ENCODE measurements around the gene ZNF236.
A peak's percentile ranks its signal among the peaks of the same experiment; 100 is the strongest.
"Not testable (repeated sequence)": the region's sequence is repeated elsewhere in the genome, so short reads cannot be mapped to it uniquely, and the experiment has no call there.

The ZNF236 gene

DNA sequence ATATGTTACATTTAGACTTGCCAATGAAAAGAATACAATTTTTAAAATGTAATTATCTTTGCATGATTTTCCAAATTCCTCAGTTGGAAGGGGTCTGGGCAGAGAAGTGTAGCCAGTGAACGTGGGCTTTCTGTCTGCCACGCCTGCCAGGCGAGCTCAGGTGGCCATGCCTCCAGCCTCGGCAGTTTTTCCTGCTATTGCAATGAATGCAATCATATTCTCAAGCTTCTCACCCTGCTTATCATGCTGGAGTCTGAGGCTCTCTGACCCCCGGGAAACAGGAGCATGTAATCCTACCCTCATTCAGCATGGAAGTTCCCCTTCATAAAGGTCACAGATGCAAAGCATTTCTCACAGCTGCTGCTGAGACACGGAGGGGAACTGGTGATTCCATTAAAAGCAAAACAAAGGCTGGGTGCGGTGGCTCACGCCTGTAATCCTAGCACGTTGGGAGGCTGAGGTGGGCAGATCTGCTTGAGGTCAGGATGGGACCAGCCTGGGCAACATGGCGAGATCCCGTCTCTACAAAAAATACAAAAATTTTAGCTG is 155.4 kb downstream of the ZNF236 start:
- no peak for DNase-seq

DNA sequence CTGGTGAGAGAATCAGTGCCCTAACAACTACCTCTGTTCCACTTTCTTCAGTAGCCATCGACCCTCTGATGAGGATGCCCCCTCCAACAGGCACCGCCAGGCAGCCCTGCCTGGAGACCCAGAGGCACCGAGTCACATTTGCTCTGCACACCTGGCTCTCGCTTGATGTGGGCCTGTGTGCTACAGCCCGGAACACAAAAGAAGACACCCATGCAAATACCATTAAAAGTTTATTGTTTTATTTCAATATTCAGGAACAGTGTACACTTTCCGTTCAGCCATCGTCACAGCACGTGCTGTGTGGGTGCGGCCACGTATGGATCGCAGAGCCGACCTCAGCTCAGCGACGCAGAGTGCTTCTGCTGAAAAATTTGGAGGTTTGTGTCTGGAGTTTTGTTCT is 156.3 kb downstream of the ZNF236 start:
- DNase-seq, result no peak

- no peak for DNase-seq
Observed at GRCh38 chr18:76979111-76979751, 156.9 kb downstream of the ZNF236 start.

DNA sequence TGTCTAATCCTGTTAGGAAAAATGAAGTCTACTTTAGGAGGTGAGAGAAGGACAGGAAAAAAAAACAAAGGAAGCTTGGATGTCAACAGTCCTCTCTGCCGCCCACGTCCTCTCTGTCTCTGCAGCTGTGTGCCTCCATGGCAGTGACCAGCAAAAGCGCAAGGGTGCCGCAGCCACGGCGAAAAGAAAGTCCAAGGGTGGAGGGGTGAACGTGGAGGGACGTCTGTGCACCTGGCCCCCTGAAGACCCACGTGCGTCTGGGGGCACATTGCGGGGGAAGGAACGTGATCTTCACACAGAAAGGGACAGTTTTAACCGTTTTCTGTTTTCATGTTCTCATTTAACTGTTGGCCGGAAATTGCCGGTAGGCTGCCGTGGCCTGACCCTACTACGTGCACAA is 157.5 kb downstream of the ZNF236 start:
- no peak for DNase-seq

DNA sequence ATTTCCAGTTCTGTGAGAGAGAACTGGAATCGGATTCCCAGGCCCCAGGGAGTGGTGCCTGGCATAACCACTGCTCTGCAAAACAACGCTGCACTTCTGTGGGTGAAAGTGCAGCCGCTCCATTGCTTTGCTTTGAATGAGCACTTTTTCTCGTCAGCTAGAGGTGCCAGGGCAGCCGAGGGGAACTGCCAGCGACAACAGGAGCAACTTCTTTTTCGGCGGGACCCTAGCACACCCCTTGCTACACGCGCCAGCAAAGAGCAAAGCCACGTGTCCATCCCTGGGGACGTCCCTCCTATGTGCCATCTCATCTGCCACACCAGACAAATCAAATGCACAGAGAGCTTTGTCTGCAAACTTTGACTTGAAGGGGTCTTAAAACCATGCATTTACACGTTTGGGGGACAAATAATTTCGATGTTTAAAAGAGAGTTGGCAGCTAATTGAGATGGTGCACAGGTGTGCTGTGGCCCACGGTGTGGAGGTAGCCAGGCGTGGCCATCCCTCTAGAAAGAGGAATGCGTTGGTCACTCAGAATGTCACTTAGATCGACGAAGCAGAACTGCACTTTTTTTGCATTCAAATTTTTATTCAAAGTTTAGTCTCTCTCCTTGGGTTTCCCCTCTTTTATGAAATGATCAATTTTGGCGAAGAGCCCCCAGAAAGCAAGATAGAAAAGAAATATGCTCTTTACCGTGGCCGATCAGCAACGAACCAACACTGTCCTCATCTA is 158.5 kb downstream of the ZNF236 start:
- DNase-seq, result no peak

GRCh38 chr18:76981396-76981968 is 159.1 kb downstream of the ZNF236 start:
- DNase-seq, result no peak

DNA sequence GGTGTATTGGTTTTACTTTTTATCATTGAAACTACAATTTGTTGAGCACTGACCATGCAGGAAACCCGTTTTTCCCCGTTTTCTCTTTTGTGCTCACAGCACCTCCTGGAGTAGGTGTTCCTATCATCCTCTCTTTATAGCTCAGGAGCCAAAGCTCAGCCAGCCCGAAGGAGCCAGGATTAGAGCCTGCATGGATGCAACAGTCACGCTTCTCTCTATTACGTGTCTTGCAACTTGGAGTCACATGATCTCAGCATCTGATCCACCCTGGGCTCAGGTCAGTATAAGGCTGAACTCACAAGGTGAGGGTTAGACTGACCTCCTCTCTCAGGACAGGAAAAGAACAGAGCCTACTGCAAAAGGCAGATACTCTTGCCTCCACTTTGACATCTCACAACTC is 159.7 kb downstream of the ZNF236 start:
- no peak for DNase-seq

DNA sequence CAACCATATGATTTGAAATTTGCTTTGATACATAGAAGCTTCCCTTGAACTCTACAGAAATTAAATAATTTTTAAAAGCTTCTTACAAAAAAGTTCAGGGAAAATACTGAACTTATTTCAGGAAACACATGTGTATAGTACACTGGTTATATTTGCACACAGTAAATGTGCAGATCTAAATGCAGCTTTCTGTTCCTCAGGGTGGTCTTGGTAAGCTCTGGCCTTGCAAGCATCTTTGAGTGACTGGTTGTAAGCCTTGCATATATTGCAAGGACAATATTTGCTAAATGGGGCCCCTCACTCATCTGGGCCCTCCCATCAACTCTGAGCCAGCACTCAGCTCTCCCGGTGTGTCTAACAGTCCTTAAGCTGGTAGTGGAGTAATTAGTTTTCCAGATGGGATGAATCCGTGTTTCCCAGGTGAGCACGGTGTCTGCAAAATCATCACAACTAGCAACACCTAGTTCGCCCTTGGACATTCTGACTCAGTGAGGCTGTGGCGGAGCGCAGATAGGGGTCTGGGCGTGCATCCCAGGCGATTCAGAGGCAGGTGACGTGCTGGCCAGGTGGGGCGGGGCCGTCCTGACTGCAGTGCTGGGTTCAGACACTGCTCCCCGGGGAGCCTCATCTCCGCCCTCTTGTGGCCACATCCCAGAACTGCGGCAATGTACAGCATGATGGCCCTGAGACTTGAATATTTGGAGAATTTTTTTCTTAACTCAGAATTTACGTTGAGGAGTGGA is 160.7 kb downstream of the ZNF236 start:
- peak; percentile 39 to 66 for DNase-seq

DNA sequence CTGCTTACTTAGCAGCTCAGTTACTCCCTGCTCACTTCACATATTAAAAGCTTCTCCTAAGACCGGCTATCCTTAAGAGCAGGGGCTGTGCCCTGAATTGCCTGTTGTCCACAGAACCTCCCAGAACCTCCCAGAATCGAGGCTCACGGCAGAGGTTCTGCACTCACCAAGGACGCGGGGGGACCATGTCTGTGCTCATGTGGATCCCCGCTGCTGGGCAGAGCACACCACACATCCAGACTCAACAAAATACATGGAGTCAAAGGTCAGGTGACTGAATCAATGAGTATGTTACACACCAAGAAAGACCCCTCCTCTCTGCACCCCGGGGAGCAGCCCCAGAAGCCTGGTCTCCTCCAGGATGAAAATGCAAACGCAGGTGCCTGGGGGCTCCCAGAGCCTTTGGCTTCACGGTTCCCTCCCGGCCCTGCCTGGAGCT is 161.3 kb downstream of the ZNF236 start:
- DNase-seq, result no peak

DNA sequence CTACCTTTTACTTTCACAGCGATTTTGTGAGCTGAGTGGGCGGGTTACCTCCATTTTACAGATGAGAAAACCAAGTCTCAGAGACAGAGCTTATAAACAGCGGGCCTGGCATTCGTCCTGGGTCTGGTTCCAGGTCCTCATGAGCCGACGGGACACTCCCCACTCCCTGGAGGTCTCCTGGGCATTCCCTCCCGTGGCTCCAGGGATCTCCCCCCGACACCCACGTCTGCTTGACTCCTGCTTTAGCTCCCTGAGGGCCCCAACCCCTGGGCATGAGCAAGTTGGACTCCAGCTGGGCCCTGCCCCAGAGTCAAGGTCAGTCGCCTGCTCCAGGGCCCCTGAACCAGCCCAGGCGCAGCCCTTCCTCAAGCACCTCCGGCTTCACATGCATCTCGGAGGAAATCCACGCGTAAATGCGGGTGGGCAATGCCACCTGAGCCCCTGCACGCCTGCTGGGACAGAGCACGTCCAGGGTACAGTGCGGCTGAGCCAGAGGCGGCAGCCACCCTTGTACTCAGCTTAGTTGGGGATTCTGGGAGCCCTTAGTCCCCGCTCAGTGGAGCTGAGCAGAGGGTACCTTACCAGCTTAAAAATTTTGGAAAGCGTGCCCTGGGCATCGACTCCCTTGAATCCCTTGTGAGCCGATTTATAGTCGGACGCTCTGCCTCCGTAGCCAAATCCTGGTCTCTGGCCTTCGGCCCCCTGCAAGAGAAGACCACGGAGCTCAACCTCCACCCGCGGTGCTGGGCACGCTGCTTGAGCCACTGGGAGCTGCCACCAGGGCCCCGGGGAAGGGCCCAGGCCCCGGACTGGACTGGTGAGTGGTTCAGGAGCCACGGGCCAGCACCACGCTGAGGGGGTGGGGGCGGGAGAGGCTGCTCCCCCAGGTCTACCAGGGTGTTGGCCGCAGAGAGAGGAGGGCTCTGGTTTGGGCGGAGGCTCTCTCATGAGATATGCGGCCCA is 162.1 kb downstream of the ZNF236 start:
- DNase-seq, result no peak

GRCh38 chr18:76985156-76985950 is 163.0 kb downstream of the ZNF236 start:
- DNase-seq, result no peak

GRCh38 chr18:76985951-76986236 is 163.5 kb downstream of the ZNF236 start:
- DNase-seq, result no peak

DNA sequence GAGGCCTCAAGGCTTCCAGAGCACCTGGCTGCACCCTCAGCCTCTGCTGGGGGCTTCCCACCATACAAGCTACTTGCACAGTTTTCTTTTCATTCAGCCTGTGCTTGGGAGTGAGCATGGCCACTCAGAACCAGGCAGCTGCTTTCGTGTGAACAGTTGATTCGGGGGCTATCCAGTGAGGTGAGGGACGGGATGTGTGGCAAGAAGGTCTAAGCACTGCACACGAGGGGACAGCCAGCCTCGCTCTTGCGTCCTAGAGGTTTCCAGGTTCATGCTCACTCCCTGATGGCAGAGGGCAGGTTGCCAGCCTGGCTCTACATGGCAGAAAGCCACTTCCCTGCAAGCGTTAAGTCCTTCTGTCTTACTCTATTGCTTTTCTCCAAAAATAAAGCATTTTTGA is 164.0 kb downstream of the ZNF236 start:
- no peak for DNase-seq

DNA sequence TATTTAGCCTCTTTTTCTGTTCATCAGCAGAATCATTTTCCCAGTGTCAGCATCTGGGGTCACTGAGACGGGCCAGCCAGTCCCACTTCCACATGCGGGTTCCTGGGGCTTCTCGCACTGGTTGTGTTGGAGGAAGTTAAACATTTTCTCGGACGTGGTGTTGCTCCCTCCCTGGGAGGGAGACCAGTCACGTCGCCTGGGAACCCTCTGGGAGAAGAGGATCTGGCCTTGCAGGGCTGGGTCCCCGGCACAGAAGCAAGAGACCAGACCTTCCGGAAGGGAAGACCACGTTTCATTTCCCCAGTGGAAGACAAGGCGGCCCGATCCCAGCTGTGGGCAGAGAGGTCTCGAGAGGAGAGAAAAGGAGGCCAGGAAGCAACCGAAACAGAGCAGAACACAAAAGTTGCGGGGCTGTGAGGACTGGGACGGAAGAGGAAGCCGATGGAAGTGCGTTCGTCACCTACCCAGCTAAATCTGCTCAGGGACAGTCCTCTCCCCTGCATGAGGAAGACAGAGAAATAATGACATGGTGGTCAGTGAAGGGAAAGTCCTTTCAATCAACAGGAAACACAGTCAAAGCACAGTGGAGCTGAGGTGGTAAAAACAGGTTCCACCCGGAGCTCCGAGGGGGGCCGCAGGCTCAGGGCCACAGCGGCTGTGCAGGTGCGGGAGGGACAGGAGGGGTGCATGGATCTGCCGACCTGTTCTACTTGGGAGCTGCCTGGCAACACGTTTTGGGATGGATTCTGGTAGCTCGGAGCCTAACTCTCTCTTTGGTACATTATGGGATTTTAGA is 165.9 kb downstream of the ZNF236 start:
- DNase-seq, result peak in 1 of 2 donors; percentile 50

GRCh38 chr18:76988827-76989646 is 166.7 kb downstream of the ZNF236 start:
- DNase-seq, result no peak

- DNase-seq, result no peak
Observed at GRCh38 chr18:76989647-76990190, 167.4 kb downstream of the ZNF236 start.

DNA sequence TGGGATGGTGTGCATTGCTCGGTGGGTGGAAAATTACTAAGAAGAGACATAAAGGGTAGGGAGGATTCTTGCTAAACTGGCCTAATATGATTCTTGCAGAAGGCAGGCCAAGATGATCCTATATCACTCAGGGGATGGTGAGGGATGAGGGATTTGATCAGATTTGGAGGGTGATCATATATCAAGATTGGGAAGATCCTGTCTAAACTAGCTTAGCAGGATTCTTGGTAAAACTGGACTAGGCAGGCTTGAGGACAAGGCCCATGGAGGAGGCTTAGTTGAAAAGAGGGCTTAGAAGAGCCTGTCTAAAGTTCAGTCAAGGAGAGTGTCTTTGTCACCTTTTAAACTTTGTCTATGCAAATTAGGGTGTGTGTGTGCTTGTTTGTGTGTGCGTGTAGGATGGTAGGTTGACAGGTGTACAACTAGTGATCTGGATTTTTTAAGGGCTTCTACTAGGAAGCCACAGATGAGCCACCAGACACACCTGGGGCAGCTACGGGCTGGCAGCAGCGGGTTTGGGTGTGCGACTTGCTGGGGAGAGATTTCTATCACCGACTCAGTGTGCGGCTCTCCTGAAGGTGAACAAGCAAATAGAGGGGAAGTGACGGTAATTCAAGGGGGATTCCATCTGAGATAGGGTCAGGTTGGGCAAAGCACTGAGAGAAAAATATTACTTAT is 168.1 kb downstream of the ZNF236 start:
- not testable (repeated sequence) for DNase-seq

DNA sequence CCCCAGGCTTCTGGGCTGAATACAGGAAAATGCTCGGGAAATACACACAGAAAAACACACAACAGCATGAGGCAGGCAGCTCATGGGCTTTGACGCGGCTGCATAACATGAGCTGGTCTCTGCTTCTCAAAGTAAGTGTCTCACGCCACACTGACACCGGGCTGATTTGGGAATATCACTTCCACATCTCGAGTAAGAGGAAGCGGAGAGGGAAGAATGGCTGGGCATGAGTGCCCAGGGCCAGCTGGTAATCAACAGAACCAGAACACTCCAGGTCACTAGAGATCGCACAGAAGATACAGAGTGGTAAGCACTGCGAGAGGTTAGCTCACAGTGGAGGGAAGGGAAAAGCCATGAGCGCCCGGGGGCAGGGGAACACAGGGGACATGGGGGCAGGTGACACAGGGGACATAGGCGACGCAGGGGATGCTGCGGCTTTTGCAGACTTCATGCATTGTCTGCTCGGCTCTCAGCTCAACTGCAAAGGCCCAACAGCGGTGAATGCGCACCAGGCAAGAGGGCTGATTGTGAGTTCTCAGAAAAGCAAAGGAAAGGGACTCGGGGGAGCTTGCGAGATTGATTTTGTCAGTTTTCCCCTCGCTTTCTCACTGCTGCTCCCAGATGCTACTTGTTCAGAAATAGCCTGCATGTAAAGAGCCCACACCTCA is 168.8 kb downstream of the ZNF236 start:
- no peak for DNase-seq
